Chondrocyte (in vitro differentiated cells): ENCODE measurements around the gene ADSS2. TPM values are rescaled to one million over a fixed set of nuclear protein-coding genes. Genes with fewer than 3 reads are reported as not detected.
A peak's percentile ranks its signal among the peaks of the same experiment; 100 is the strongest.
"Not testable (repeated sequence)": the region's sequence is repeated elsewhere in the genome, so short reads cannot be mapped to it uniquely, and the experiment has no call there.

Experiments
- DNase-seq: peaks from one replicate; pipeline ENCODE4 v3.0.0; 2021; ENCODE audit warnings: mixed read lengths, low spot score
- H3K27ac Mint-ChIP-seq: one replicate; pipeline ENCODE4 v1.8.0; 2021; ENCODE audit warnings: mild to moderate bottlenecking, moderate library complexity, mixed read lengths; ENCODE audit not compliant: unreplicated experiment
- H3K27me3 Mint-ChIP-seq: 2 replicates; pipeline ENCODE4 v1.8.0; 2021; ENCODE audit warnings: low read depth, mixed read lengths
- H3K36me3 Mint-ChIP-seq: 2 replicates; pipeline ENCODE4 v1.8.0; 2021; ENCODE audit warnings: low read depth, mixed read lengths
- H3K4me1 Mint-ChIP-seq: 2 replicates; pipeline ENCODE4 v1.8.0; 2021; ENCODE audit warnings: low read depth, mild to moderate bottlenecking, mixed read lengths
- H3K4me3 Mint-ChIP-seq: one replicate; pipeline ENCODE4 v1.8.0; 2021; ENCODE audit warnings: mild to moderate bottlenecking, moderate library complexity, mixed read lengths; ENCODE audit not compliant: unreplicated experiment
- H3K9me3 Mint-ChIP-seq: 2 replicates; pipeline ENCODE4 v1.8.0; 2021; ENCODE audit warnings: low read depth, mixed read lengths
- CTCF ChIP-seq: fragments of 200-600 bp; sonication (generic); IDR thresholded peaks from 2 replicates; pipeline ENCODE4 v1.5.0; 2021; ENCODE audit warnings: antibody characterized with exemption, mild to moderate bottlenecking, moderate library complexity
- total RNA-seq: library from RNA; stranded (reverse); gene quantifications from 3 replicates; pipeline ENCODE4 v1.2.1, GENCODE V29; 2021

The ADSS2 gene
- total RNA-seq, 1 donor from 2014 or later = 43.8 TPM

DNA sequence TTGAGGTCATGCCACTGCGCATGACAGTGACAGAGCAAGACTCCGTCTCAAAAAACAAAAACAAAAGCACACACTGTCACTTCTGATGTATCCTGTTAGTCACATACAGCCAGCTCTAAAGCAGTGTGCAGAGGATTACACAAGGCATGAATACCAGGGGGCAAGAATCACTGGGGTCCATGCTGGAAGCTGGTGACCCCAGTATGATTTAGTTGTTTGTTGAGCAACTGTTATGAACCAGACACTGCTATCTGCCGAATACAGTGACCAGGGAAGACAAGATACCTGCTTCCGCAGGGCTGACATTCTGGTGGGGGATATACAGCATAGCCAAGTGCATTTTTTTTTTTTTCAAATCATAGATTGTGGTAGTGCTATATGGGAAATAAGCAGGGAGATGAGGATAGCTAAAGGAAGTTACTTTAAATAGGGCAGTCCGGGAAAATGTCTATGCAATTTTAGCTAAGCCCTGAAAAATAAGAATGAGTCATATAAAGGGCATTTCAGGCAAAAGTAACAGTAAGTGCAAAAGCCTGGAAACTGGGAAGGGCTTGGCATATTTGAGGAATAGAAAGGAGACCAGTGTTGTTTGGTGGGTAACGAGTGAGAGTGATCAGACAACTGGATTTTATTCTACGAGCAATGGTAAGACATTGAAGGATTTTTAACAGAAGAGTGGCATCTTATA lies 69.7 kb downstream of the ADSS2 start:
- no peaks in the 10 kb centered on the region for H3K36me3 Mint-ChIP-seq
- peaks cover 27% of the 10 kb centered on the region for H3K4me1 Mint-ChIP-seq
- no peak for TF ChIP-seq CTCF
- H3K27me3 Mint-ChIP-seq = no peaks in the 10 kb centered on the region
- peak overlapping the region; percentile 29 for H3K4me3 Mint-ChIP-seq
- no peaks in the 10 kb centered on the region for H3K9me3 Mint-ChIP-seq
- peak overlapping the region; percentile 95 for H3K27ac Mint-ChIP-seq
- DNase-seq = no peak

GRCh38 chr1:244376126-244376525 lies 75.6 kb downstream of the ADSS2 start:
- TF ChIP-seq CTCF = no peak
- no peak overlapping the region for H3K27ac Mint-ChIP-seq
- no peaks in the 10 kb centered on the region for H3K36me3 Mint-ChIP-seq
- H3K27me3 Mint-ChIP-seq = no peaks in the 10 kb centered on the region
- H3K4me1 Mint-ChIP-seq = peaks cover 5% of the 10 kb centered on the region
- DNase-seq = no peak
- no peaks in the 10 kb centered on the region for H3K9me3 Mint-ChIP-seq
- H3K4me3 Mint-ChIP-seq = no peak overlapping the region

DNA sequence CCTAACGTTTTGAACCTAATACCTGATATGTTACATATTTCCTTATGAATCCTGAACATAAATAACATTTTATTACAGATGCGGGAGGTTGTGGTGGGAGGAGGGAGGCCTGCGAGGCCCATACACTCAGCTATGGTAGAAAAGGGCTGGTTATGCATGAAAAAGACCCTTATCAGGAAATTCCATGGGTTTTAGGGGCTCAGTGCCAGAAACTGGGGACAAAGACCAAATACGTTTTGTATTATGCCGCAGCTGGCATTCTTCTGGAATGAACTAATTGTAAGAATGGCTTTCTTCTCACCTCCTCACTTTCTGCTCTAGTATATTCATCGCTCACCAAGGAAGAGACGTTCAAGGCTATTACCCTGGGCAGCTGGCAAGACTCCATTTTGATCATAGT lies 76.7 kb downstream of the ADSS2 start:
- Mint-ChIP-seq H3K27ac (no peak overlapping the region), H3K4me1 (peaks cover 5% of the 10 kb centered on the region), H3K4me3 (no peak overlapping the region), H3K36me3 (no peaks in the 10 kb centered on the region), H3K9me3 (no peaks in the 10 kb centered on the region), H3K27me3 (no peaks in the 10 kb centered on the region)
- no peak for DNase-seq
- no peak for TF ChIP-seq CTCF

GRCh38 chr1:244374484-244374883 lies 77.2 kb downstream of the ADSS2 start:
- H3K4me1 Mint-ChIP-seq, H3K27me3 Mint-ChIP-seq, H3K9me3 Mint-ChIP-seq, H3K4me3 Mint-ChIP-seq, H3K36me3 Mint-ChIP-seq, DNase-seq, H3K27ac Mint-ChIP-seq: not testable (repeated sequence)

DNA sequence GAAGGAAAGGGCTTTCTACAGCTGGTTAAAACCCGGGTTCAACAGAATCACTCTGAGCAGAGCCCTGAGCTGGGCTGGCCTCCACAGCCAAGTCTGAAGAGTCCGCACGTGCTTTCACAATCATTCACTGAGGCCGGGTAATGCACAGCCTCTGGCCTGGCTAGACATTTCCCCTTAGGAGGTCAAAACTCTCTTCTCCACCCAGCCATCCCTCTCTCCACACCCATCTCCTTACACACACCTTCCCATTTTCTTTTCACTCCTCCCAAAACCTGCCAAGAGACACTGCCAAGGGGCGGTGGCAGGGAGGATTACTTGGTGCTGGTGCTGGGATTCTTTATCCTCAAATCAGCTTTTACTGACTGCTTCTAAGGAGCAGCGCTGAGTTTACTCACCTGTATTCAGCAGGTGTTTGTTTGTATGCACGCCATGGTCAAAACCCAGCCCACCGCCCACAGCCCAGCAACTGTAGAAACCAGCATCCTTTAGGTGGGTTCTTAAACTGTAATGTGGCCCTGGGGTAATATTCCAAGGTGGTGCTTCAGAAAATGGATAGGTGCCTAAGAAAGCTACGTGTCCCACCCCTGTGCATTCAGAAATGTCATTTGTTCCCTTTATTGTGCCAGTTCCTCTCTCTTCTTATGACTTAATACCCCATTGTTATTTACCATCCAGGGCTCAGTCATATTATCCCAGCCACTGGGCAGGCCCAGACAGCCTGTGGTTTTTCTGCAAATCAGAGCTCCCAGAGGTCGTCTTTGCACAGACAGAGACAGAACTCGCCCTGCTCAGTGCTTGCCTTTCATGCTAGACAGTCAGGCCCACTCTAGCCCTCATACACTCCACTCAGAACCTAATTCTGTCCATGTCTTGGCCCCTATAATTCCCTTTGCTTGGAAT lies 80.2 kb downstream of the ADSS2 start:
- no peak overlapping the region for H3K4me3 Mint-ChIP-seq
- no peak for TF ChIP-seq CTCF
- no peaks in the 10 kb centered on the region for H3K27me3 Mint-ChIP-seq
- no peak overlapping the region for H3K27ac Mint-ChIP-seq
- peaks cover 5% of the 10 kb centered on the region for H3K4me1 Mint-ChIP-seq
- H3K9me3 Mint-ChIP-seq = no peaks in the 10 kb centered on the region
- DNase-seq = no peak
- no peaks in the 10 kb centered on the region for H3K36me3 Mint-ChIP-seq
